GM18861 (cell line): ENCODE measurements around the gene CCDC183.
"Not testable (repeated sequence)": the region's sequence is repeated elsewhere in the genome, so short reads cannot be mapped to it uniquely, and the experiment has no call there.

Experiments
- ATAC-seq: cut with Tn5 transposase; IDR thresholded peaks from one replicate; pipeline ENCODE4 v1.9.1; 2021; ENCODE audit not compliant: unreplicated experiment

CCDC183 gene

GRCh38 chr9:136823136-136824046 is 27.3 kb downstream of the CCDC183 start:
- no peak for ATAC-seq

- no peak for ATAC-seq
Measured at GRCh38 chr9:136824496-136825225, 28.5 kb downstream of the CCDC183 start.

- no peak for ATAC-seq
Measured at GRCh38 chr9:136825295-136826187, 29.4 kb downstream of the CCDC183 start.

- ATAC-seq, result no peak
Measured at GRCh38 chr9:136826188-136826541, 30.0 kb downstream of the CCDC183 start.

GRCh38 chr9:136826703-136827582 is 30.8 kb downstream of the CCDC183 start:
- ATAC-seq, result no peak

- ATAC-seq, result no peak
Measured at GRCh38 chr9:136827794-136828473, 31.8 kb downstream of the CCDC183 start.

GRCh38 chr9:136828474-136829140 is 32.5 kb downstream of the CCDC183 start:
- no peak for ATAC-seq

- ATAC-seq, result no peak
Measured at GRCh38 chr9:136829412-136829811, 33.3 kb downstream of the CCDC183 start.

GRCh38 chr9:136829981-136830885 is 34.1 kb downstream of the CCDC183 start:
- ATAC-seq, result no peak

GRCh38 chr9:136831002-136831719 is 35.0 kb downstream of the CCDC183 start:
- no peak for ATAC-seq

- ATAC-seq, result no peak
Measured at GRCh38 chr9:136831720-136832104, 35.6 kb downstream of the CCDC183 start.

GRCh38 chr9:136832581-136832980 is 36.4 kb downstream of the CCDC183 start:
- ATAC-seq, result no peak

GRCh38 chr9:136833381-136834048 is 37.4 kb downstream of the CCDC183 start:
- ATAC-seq, result not testable (repeated sequence)

GRCh38 chr9:136835162-136835931 is 39.2 kb downstream of the CCDC183 start:
- no peak for ATAC-seq

- no peak for ATAC-seq
Measured at GRCh38 chr9:136835932-136836904, 40.1 kb downstream of the CCDC183 start.
